Effector memory CD4-positive, alpha-beta T cell (primary cell): ENCODE data around the gene FAM107A.

Source experiments
- DNase-seq, 3 donors: peaks; one replicate each; pipeline ENCODE4 v3.0.0-alpha.2; 2020
- H3K27ac ChIP-seq: 2 replicates; pipeline ENCODE4 v1.7.0; 2013; ENCODE audit warnings: mild to moderate bottlenecking, low read length, moderate library complexity; ENCODE audit not compliant: insufficient read depth, poor library complexity, severe bottlenecking
- H3K27me3 ChIP-seq: replicated peaks from 2 replicates; pipeline ENCODE4 v1.7.0; 2013; ENCODE audit warnings: mild to moderate bottlenecking, low read length; ENCODE audit not compliant: insufficient read depth, control insufficient read depth, poor library complexity, severe bottlenecking
- H3K36me3 ChIP-seq: 2 replicates; pipeline ENCODE4 v1.7.0; 2013; ENCODE audit warnings: mild to moderate bottlenecking, low read length, moderate library complexity; ENCODE audit not compliant: control insufficient read depth, insufficient read depth
- H3K4me1 ChIP-seq: 2 replicates; pipeline ENCODE4 v1.7.0; 2013; ENCODE audit warnings: low read length, mild to moderate bottlenecking; ENCODE audit not compliant: control insufficient read depth, insufficient read depth, poor library complexity, severe bottlenecking
- H3K4me3 ChIP-seq: 2 replicates; pipeline ENCODE4 v1.7.0; 2013; ENCODE audit warnings: low read length, low read depth, mild to moderate bottlenecking; ENCODE audit not compliant: insufficient read depth, poor library complexity, severe bottlenecking
- H3K9me3 ChIP-seq: 2 replicates; pipeline ENCODE4 v1.7.0; 2013; ENCODE audit warnings: mild to moderate bottlenecking, low read length, moderate library complexity; ENCODE audit not compliant: control insufficient read depth

Gene FAM107A

GRCh38 chr3:58559586-58559985 lies 17.6 kb downstream of the FAM107A start:
- H3K27me3 ChIP-seq = no peaks in the 10 kb centered on the region
- no peak overlapping the region for H3K27ac ChIP-seq
- no peaks in the 10 kb centered on the region for H3K4me1 ChIP-seq
- H3K9me3 ChIP-seq = no peaks in the 10 kb centered on the region
- no peaks in the 10 kb centered on the region for H3K36me3 ChIP-seq
- no peak overlapping the region for H3K4me3 ChIP-seq
- DNase-seq = no peak

GRCh38 chr3:58557491-58557890 lies 19.7 kb downstream of the FAM107A start:
- H3K4me3 ChIP-seq = no peak overlapping the region
- DNase-seq = no peak
- no peak overlapping the region for H3K27ac ChIP-seq
- no peaks in the 10 kb centered on the region for H3K36me3 ChIP-seq
- no peaks in the 10 kb centered on the region for H3K9me3 ChIP-seq
- no peaks in the 10 kb centered on the region for H3K4me1 ChIP-seq
- H3K27me3 ChIP-seq = no peaks in the 10 kb centered on the region

- Histone ChIP-seq H3K4me3 (no peak overlapping the region), H3K36me3 (no peaks in the 10 kb centered on the region), H3K27me3 (no peaks in the 10 kb centered on the region), H3K27ac (no peak overlapping the region), H3K4me1 (no peaks in the 10 kb centered on the region), H3K9me3 (no peaks in the 10 kb centered on the region)
- no peak for DNase-seq
These were observed 20.4 kb downstream of the FAM107A start for GRCh38 chr3:58556761-58557221.

GRCh38 chr3:58556001-58556400 lies 21.2 kb downstream of the FAM107A start:
- DNase-seq = no peak
- H3K9me3 ChIP-seq = no peaks in the 10 kb centered on the region
- no peaks in the 10 kb centered on the region for H3K4me1 ChIP-seq
- no peaks in the 10 kb centered on the region for H3K27me3 ChIP-seq
- no peak overlapping the region for H3K27ac ChIP-seq
- H3K4me3 ChIP-seq = no peak overlapping the region
- no peaks in the 10 kb centered on the region for H3K36me3 ChIP-seq

DNA sequence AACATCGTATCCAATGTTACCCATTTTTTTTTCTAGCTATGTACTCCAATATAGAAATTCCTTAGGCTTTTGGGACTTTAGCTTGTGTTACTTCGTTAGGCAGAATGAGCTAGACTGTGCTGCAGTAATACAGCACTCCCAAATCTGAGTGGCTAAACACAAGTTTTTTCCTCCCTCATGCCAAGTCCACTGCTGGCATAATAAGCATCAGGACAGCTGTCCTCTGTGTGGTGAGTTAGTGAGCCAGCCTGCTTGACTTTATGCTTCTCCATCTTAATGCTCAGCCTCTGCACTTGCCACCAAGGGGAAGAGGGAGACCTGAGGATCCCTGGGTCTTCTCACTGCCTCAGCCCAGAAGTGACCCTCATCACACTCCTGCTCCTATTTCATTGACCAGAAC lies 22.0 kb downstream of the FAM107A start:
- H3K4me1 ChIP-seq = no peaks in the 10 kb centered on the region
- no peaks in the 10 kb centered on the region for H3K36me3 ChIP-seq
- H3K27ac ChIP-seq = no peak overlapping the region
- no peak for DNase-seq
- no peaks in the 10 kb centered on the region for H3K9me3 ChIP-seq
- H3K27me3 ChIP-seq = no peaks in the 10 kb centered on the region
- no peak overlapping the region for H3K4me3 ChIP-seq

GRCh38 chr3:58553003-58553402 lies 24.2 kb downstream of the FAM107A start:
- Histone ChIP-seq H3K9me3 (no peaks in the 10 kb centered on the region), H3K27ac (no peak overlapping the region), H3K4me3 (no peak overlapping the region), H3K4me1 (no peaks in the 10 kb centered on the region), H3K27me3 (no peaks in the 10 kb centered on the region), H3K36me3 (no peaks in the 10 kb centered on the region)
- DNase-seq = no peak

- DNase-seq = no peak
- Histone ChIP-seq H3K27me3 (no peaks in the 10 kb centered on the region), H3K4me3 (no peak overlapping the region), H3K27ac (no peak overlapping the region), H3K4me1 (no peaks in the 10 kb centered on the region), H3K9me3 (no peaks in the 10 kb centered on the region), H3K36me3 (no peaks in the 10 kb centered on the region)
These were observed 25.5 kb downstream of the FAM107A start for GRCh38 chr3:58551636-58552180.

GRCh38 chr3:58544541-58544940 lies 32.6 kb downstream of the FAM107A start:
- no peak overlapping the region for H3K4me3 ChIP-seq
- H3K27me3 ChIP-seq = no peaks in the 10 kb centered on the region
- no peaks in the 10 kb centered on the region for H3K9me3 ChIP-seq
- no peaks in the 10 kb centered on the region for H3K36me3 ChIP-seq
- no peak overlapping the region for H3K27ac ChIP-seq
- no peak for DNase-seq
- H3K4me1 ChIP-seq = no peaks in the 10 kb centered on the region

- H3K4me3 ChIP-seq = no peak overlapping the region
- DNase-seq = no peak
- no peaks in the 10 kb centered on the region for H3K4me1 ChIP-seq
These were observed 36.9 kb downstream of the FAM107A start for GRCh38 chr3:58540176-58540858.

DNA sequence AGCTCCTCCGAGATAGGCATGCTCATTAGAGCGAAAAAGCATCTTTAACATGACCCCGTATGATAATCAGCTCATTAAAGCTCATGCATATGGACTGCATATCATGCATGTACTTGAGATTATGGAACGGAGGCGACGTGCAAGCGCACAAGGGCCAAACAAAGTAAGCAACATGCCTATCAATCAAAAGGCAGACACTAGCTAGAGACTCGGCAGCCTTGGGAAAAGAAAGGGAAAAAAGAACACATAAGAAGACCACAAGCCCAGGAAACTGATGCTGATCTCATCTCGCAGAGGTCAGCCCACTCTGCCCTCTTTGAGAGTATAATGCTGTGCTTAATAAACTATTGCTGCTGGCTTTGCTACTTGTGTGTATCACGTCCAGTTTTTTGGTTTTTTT lies 37.6 kb downstream of the FAM107A start:
- Histone ChIP-seq H3K27ac (no peak overlapping the region), H3K36me3 (no peaks in the 10 kb centered on the region), H3K4me1 (no peaks in the 10 kb centered on the region), H3K9me3 (no peaks in the 10 kb centered on the region), H3K4me3 (no peak overlapping the region), H3K27me3 (no peaks in the 10 kb centered on the region)
- DNase-seq = no peak

More at GRCh38 chr3:58540176-58540858, 36.9 kb downstream of the FAM107A start:
- Histone ChIP-seq H3K9me3 (no peaks in the 10 kb centered on the region), H3K27ac (no peak overlapping the region), H3K27me3 (no peaks in the 10 kb centered on the region), H3K36me3 (no peaks in the 10 kb centered on the region)
